ENCODE data around the gene KIF1A. TPM values are rescaled to one million over a fixed set of nuclear protein-coding genes. Genes with fewer than 3 reads are reported as not detected.

The KIF1A gene
- total and polyA plus RNA-seq, 2 donors (not counting 3 experiments of a cell fraction or from before 2014, with no cell fraction given), result 0.11 to 0.64 TPM

GRCh38 chr2:240760121-240760520 lies 59.9 kb downstream of the KIF1A start:
- DNase-seq (ENCODE audit: low read depth, low spot score), result no peak
- Histone ChIP-seq H3K4me3 (replicated peaks in 1 of 3; ENCODE audit: insufficient read depth in 1 of 3, low read depth in 1 of 3, low read length in 3 of 3) (no peak overlapping the region), H3K27me3 (ENCODE audit: control insufficient read depth in 2 of 2, insufficient read depth in 2 of 2, low read length in 2 of 2) (no peaks in the 10 kb centered on the region), H3K36me3 (ENCODE audit: control insufficient read depth in 2 of 2, extremely low read depth in 1 of 2, insufficient read depth in 2 of 2, low read length in 2 of 2) (no peaks in the 10 kb centered on the region), H3K9me3 (replicated peaks; ENCODE audit: control insufficient read depth, insufficient read depth, low read length) (no peaks in the 10 kb centered on the region), H3K9me1 (replicated peaks; ENCODE audit: control insufficient read depth, extremely low read depth, insufficient read depth, low read length) (no peaks in the 10 kb centered on the region), H3K79me2 (ENCODE audit: control insufficient read depth, insufficient read depth, low read length) (no peaks in the 10 kb centered on the region), H3K9ac (replicated peaks; ENCODE audit: extremely low read depth, insufficient read depth, low read length) (no peak overlapping the region), H3K27ac (ENCODE audit: insufficient read depth, low read depth, low read length) (no peak overlapping the region), H3K4me2 (ENCODE audit: insufficient read depth, low read length) (no peak overlapping the region), H3K4me1 (ENCODE audit: control insufficient read depth, extremely low read depth, insufficient read depth, low read length) (no peaks in the 10 kb centered on the region), H2AFZ (ENCODE audit: low read depth, low read length) (no peak overlapping the region), H4K20me1 (replicated peaks; ENCODE audit: control insufficient read depth, extremely low read depth, insufficient read depth, low read length) (no peaks in the 10 kb centered on the region)
- ChIA-PET POLR2A (no interaction called here), CTCF (no interaction called here)
- dilution Hi-C loops (cut with MboI; ENCODE audit: extremely low pct_ligation_motif_present, low sequenced_read_pairs), result no loop called here
- TF ChIP-seq GATA2 (IDR thresholded peaks at IDR 0.05; ENCODE audit: insufficient read depth, insufficient read length, low read depth, low read length), result no peak
- FAIRE-seq, result no peak
- intact Hi-C loops (cut with micrococcal nuclease), result no loop called here
- BruUV-seq (replicated peaks), result no TSS peak

- ChIA-PET POLR2A (no interaction called here), CTCF (no interaction called here)
- Histone ChIP-seq H3K36me3 (ENCODE audit: control insufficient read depth in 2 of 2, extremely low read depth in 1 of 2, insufficient read depth in 2 of 2, low read length in 2 of 2) (no peaks in the 10 kb centered on the region), H3K9me3 (replicated peaks; ENCODE audit: control insufficient read depth, insufficient read depth, low read length) (no peaks in the 10 kb centered on the region), H2AFZ (ENCODE audit: low read depth, low read length) (no peak overlapping the region), H3K79me2 (ENCODE audit: control insufficient read depth, insufficient read depth, low read length) (no peaks in the 10 kb centered on the region), H3K27ac (ENCODE audit: insufficient read depth, low read depth, low read length) (no peak overlapping the region), H3K9ac (replicated peaks; ENCODE audit: extremely low read depth, insufficient read depth, low read length) (no peak overlapping the region), H3K4me3 (replicated peaks in 1 of 3; ENCODE audit: insufficient read depth in 1 of 3, low read depth in 1 of 3, low read length in 3 of 3) (no peak overlapping the region), H3K4me1 (ENCODE audit: control insufficient read depth, extremely low read depth, insufficient read depth, low read length) (no peaks in the 10 kb centered on the region), H3K27me3 (ENCODE audit: control insufficient read depth in 2 of 2, insufficient read depth in 2 of 2, low read length in 2 of 2) (no peaks in the 10 kb centered on the region), H4K20me1 (replicated peaks; ENCODE audit: control insufficient read depth, extremely low read depth, insufficient read depth, low read length) (no peaks in the 10 kb centered on the region), H3K4me2 (ENCODE audit: insufficient read depth, low read length) (no peak overlapping the region), H3K9me1 (replicated peaks; ENCODE audit: control insufficient read depth, extremely low read depth, insufficient read depth, low read length) (no peaks in the 10 kb centered on the region)
- BruUV-seq (replicated peaks), result no TSS peak
- TF ChIP-seq GATA2 (IDR thresholded peaks at IDR 0.05; ENCODE audit: insufficient read depth, insufficient read length, low read depth, low read length) (no peak), FOS (IDR thresholded peaks at IDR 0.05; ENCODE audit: borderline replicate concordance, insufficient read depth, low read length) (no peak), CTCF (IDR thresholded peaks at IDR 0.05; ENCODE audit: extremely low read depth in 1 of 2, insufficient read depth in 1 of 2, low read depth in 1 of 2, low read length in 2 of 2) (no peak), POLR2AphosphoS5 (IDR thresholded peaks at IDR 0.05; ENCODE audit: insufficient read depth, low read depth, low read length) (no peak)
- intact Hi-C loops (cut with micrococcal nuclease), result no loop called here
- dilution Hi-C loops (cut with MboI; ENCODE audit: extremely low pct_ligation_motif_present, low sequenced_read_pairs), result no loop called here
- FAIRE-seq (no peak), DNase-seq (ENCODE audit: low read depth, low spot score) (no peak)
Observed at GRCh38 chr2:240759459-240759858, 60.6 kb downstream of the KIF1A start.

Measured in endothelial cell of umbilical vein (primary cell).